Mesenchymal stem cell (in vitro differentiated cells and primary cell): ENCODE data around the gene RAB23.
A peak's percentile ranks its signal among the peaks of the same experiment; 100 is the strongest.

Source experiments
- DNase-seq: peaks from one replicate; pipeline ENCODE4 v3.0.0-alpha.2; 2013
- H2AFZ ChIP-seq: one replicate; pipeline ENCODE4 v1.6.1; 2013; ENCODE audit warnings: low read depth, mild to moderate bottlenecking, control low read depth, inconsistent platforms, low read length, moderate library complexity
- H2AK5ac ChIP-seq: 2 replicates; pipeline ENCODE4 v1.6.1; 2013; ENCODE audit warnings: low read length, moderate library complexity, mild to moderate bottlenecking, inconsistent platforms; ENCODE audit not compliant: severe bottlenecking
- H2BK120ac ChIP-seq: one replicate; pipeline ENCODE4 v1.6.1; 2013; ENCODE audit warnings: low read depth, mild to moderate bottlenecking, inconsistent platforms, low read length, moderate library complexity
- H2BK12ac ChIP-seq, 2 experiments: one replicate each; pipeline ENCODE4 v1.6.1; 2013; ENCODE audit warnings: inconsistent platforms in 2 of 2, low read length in 2 of 2, mild to moderate bottlenecking in 2 of 2, moderate library complexity in 2 of 2, control low read depth in 1 of 2
- H2BK15ac ChIP-seq: one replicate; pipeline ENCODE4 v1.6.1; 2013; ENCODE audit warnings: mild to moderate bottlenecking, low read depth, inconsistent platforms; ENCODE audit not compliant: poor library complexity, severe bottlenecking
- H2BK5ac ChIP-seq: 2 replicates; pipeline ENCODE4 v1.6.1; 2013; ENCODE audit warnings: low read depth, mild to moderate bottlenecking, low read length, control low read depth, inconsistent platforms; ENCODE audit not compliant: poor library complexity, severe bottlenecking
- H3K14ac ChIP-seq, 2 experiments: one replicate each; pipeline ENCODE4 v1.6.1; 2013; ENCODE audit warnings: inconsistent platforms in 2 of 2, low read length in 2 of 2, control low read depth in 1 of 2, mild to moderate bottlenecking in 1 of 2, moderate library complexity in 1 of 2
- H3K18ac ChIP-seq, 2 experiments: one replicate each; pipeline ENCODE4 v1.6.1; 2013; ENCODE audit warnings: inconsistent platforms in 2 of 2, low read length in 2 of 2, control low read depth in 1 of 2, low read depth in 1 of 2, mild to moderate bottlenecking in 1 of 2
- H3K23ac ChIP-seq, 2 experiments: one replicate each; pipeline ENCODE4 v1.6.1; 2013; ENCODE audit warnings: inconsistent platforms in 2 of 2, low read length in 2 of 2, mild to moderate bottlenecking in 2 of 2, moderate library complexity in 2 of 2, control low read depth in 1 of 2
- H3K27ac ChIP-seq: 2 replicates; pipeline ENCODE4 v1.5.1; 2013; ENCODE audit warnings: mild to moderate bottlenecking, moderate library complexity, low read length, control low read depth, inconsistent platforms; ENCODE audit not compliant: poor library complexity, severe bottlenecking
- H3K27me3 ChIP-seq, 2 experiments: 2 replicates each; pipeline versions ENCODE4 v1.6.1 to v1.7.0; 2013; ENCODE audit warnings: low read length in 2 of 2, mild to moderate bottlenecking in 2 of 2, moderate library complexity in 2 of 2, control low read depth in 1 of 2, inconsistent platforms in 1 of 2; ENCODE audit not compliant: control insufficient read depth in 1 of 2, insufficient read depth in 1 of 2
- H3K36me3 ChIP-seq, 2 experiments: 2 replicates each; pipeline versions ENCODE4 v1.6.1 to v1.7.0; 2013; ENCODE audit warnings: low read length in 2 of 2, control low read depth in 1 of 2, inconsistent platforms in 1 of 2, low read depth in 1 of 2, mild to moderate bottlenecking in 1 of 2; ENCODE audit not compliant: insufficient read depth in 2 of 2, control insufficient read depth in 1 of 2
- H3K4ac ChIP-seq, 2 experiments: one replicate each; pipeline ENCODE4 v1.6.1; 2013; ENCODE audit warnings: inconsistent platforms in 2 of 2, low read length in 2 of 2, mild to moderate bottlenecking in 2 of 2, moderate library complexity in 2 of 2, control low read depth in 1 of 2, low read depth in 1 of 2
- H3K4me1 ChIP-seq: 2 replicates; pipeline ENCODE4 v1.6.1; 2013; ENCODE audit warnings: low read depth, low read length, control low read depth; ENCODE audit not compliant: control insufficient read depth, insufficient read depth
- H3K4me2 ChIP-seq: 2 replicates; pipeline ENCODE4 v1.6.1; 2013; ENCODE audit warnings: low read length, mild to moderate bottlenecking, inconsistent platforms; ENCODE audit not compliant: poor library complexity, severe bottlenecking
- H3K4me3 ChIP-seq, 2 experiments: 2 replicates each; pipeline versions ENCODE4 v1.5.1 to v1.7.0; 2013; ENCODE audit warnings: low read length in 2 of 2, mild to moderate bottlenecking in 2 of 2, control low read depth in 1 of 2, low read depth in 1 of 2; ENCODE audit not compliant: insufficient read depth in 1 of 2
- H3K79me1 ChIP-seq: replicated peaks from 2 replicates; pipeline ENCODE4 v1.6.1; 2013; ENCODE audit warnings: mild to moderate bottlenecking, control low read depth, low read length, inconsistent platforms; ENCODE audit not compliant: poor library complexity, severe bottlenecking
- H3K9ac ChIP-seq: 2 replicates; pipeline ENCODE4 v1.7.0; 2013; ENCODE audit warnings: mild to moderate bottlenecking, low read length, moderate library complexity
- H3K9me3 ChIP-seq: 2 replicates; pipeline ENCODE4 v1.7.0; 2013; ENCODE audit warnings: mild to moderate bottlenecking, low read length; ENCODE audit not compliant: control insufficient read depth
- H4K8ac ChIP-seq: one replicate; pipeline ENCODE4 v1.6.1; 2013; ENCODE audit warnings: inconsistent platforms, mild to moderate bottlenecking, low read length, moderate library complexity
- H4K91ac ChIP-seq: one replicate; pipeline ENCODE4 v1.6.1; 2013; ENCODE audit warnings: mild to moderate bottlenecking, low read length, inconsistent platforms
- WGBS: methylation state at CpG from one replicate; pipeline ENCODE4 v1.1.7; 2013; ENCODE audit warnings: mixed read lengths; 5-methylcytosine and 5-hydroxymethylcytosine counted together

The RAB23 gene

GRCh38 chr6:57254055-57254717 lies 32.1 kb upstream of the RAB23 start:
- H3K9ac ChIP-seq: no peak overlapping the region
- H3K4me3 ChIP-seq: no peak overlapping the region
- no peak overlapping the region for H3K14ac ChIP-seq
- H2BK15ac ChIP-seq: peak overlapping the region; percentile 26
- H2BK120ac ChIP-seq: peak overlapping the region; percentile 2
- H3K23ac ChIP-seq: no peak overlapping the region
- no peak for DNase-seq
- H4K91ac ChIP-seq: no peak overlapping the region
- no peak overlapping the region for H4K8ac ChIP-seq
- peaks cover 3% of the 10 kb centered on the region for H3K4me1 ChIP-seq
- H2BK5ac ChIP-seq: peak overlapping the region; percentile 4
- H3K27me3 ChIP-seq: no peaks in the 10 kb centered on the region
- H2AFZ ChIP-seq: no peak overlapping the region
- H3K4ac ChIP-seq: no peak overlapping the region
- 72% methylated on average over 4 of the region's 4 CpGs for WGBS
- peak overlapping the region; percentile 92 for H3K27ac ChIP-seq
- no peaks in the 10 kb centered on the region for H3K9me3 ChIP-seq
- H3K79me1 ChIP-seq: no peaks in the 10 kb centered on the region
- peak overlapping the region; percentile 1 for H3K4me2 ChIP-seq
- peak overlapping the region in 1 of 2 experiments; percentile 11 for H3K18ac ChIP-seq
- no peaks in the 10 kb centered on the region for H3K36me3 ChIP-seq
- H2BK12ac ChIP-seq: no peak overlapping the region
- peak overlapping the region; percentile 87 for H2AK5ac ChIP-seq

- no peaks in the 10 kb centered on the region for H3K27me3 ChIP-seq
- no peak overlapping the region for H2BK15ac ChIP-seq
- H3K23ac ChIP-seq: no peak overlapping the region
- H3K36me3 ChIP-seq: no peaks in the 10 kb centered on the region
- DNase-seq: peak; percentile 57
- H2AK5ac ChIP-seq: no peak overlapping the region
- 0% methylated on average over 1 of the region's 1 CpG for WGBS
- H2BK120ac ChIP-seq: no peak overlapping the region
- H3K18ac ChIP-seq: no peak overlapping the region
- no peak overlapping the region for H3K14ac ChIP-seq
- no peak overlapping the region for H2BK5ac ChIP-seq
- H3K4me2 ChIP-seq: no peak overlapping the region
- no peak overlapping the region for H3K4me3 ChIP-seq
- H3K9me3 ChIP-seq: no peaks in the 10 kb centered on the region
- H3K27ac ChIP-seq: peak overlapping the region; percentile 72
- no peak overlapping the region for H4K91ac ChIP-seq
- H2AFZ ChIP-seq: no peak overlapping the region
- H4K8ac ChIP-seq: no peak overlapping the region
- peak overlapping the region; percentile 46 for H3K9ac ChIP-seq
- no peaks in the 10 kb centered on the region for H3K79me1 ChIP-seq
- no peak overlapping the region for H3K4ac ChIP-seq
- no peak overlapping the region for H2BK12ac ChIP-seq
- peaks cover 3% of the 10 kb centered on the region for H3K4me1 ChIP-seq
These were observed 30.9 kb upstream of the RAB23 start for GRCh38 chr6:57252975-57253374.

DNA sequence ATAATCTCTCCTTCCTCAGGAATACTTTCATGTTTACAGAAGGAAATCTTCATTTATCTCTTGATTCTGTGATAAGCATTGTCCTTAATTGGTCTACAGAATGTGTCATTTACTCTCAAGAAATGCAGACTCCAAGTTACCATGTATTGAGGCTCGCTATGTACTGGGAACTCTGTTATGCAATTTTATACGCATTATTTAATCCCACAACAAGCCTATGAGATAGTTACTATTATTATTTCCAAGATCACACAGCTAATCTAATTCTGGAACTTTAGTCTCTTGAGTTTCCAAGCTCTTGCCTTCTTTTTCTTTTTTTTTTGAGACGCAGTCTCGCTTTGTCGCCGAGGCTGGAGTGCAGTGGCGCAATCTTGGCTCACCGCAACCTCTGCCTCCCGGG lies 30.0 kb upstream of the RAB23 start:
- Histone ChIP-seq H3K27ac (no peak overlapping the region), H3K23ac (no peak overlapping the region), H3K79me1 (no peaks in the 10 kb centered on the region), H3K14ac (peak overlapping the region in 1 of 2 experiments; percentile 80), H3K36me3 (no peaks in the 10 kb centered on the region), H3K4me3 (no peak overlapping the region), H3K4me2 (no peak overlapping the region), H3K4me1 (peaks cover 3% of the 10 kb centered on the region), H4K91ac (peak overlapping the region; percentile 50), H2AK5ac (no peak overlapping the region), H2BK15ac (peak overlapping the region; percentile 69), H3K9ac (no peak overlapping the region), H2BK120ac (no peak overlapping the region), H3K18ac (peak overlapping the region in 1 of 2 experiments; percentile 33), H3K4ac (peak overlapping the region in 1 of 2 experiments; percentile 85), H2AFZ (no peak overlapping the region), H3K9me3 (no peaks in the 10 kb centered on the region), H2BK12ac (peak overlapping the region; percentile 71 to 95), H2BK5ac (no peak overlapping the region), H4K8ac (no peak overlapping the region), H3K27me3 (no peaks in the 10 kb centered on the region)
- WGBS: 99% methylated on average over 9 of the region's 9 CpGs
- no peak for DNase-seq

DNA sequence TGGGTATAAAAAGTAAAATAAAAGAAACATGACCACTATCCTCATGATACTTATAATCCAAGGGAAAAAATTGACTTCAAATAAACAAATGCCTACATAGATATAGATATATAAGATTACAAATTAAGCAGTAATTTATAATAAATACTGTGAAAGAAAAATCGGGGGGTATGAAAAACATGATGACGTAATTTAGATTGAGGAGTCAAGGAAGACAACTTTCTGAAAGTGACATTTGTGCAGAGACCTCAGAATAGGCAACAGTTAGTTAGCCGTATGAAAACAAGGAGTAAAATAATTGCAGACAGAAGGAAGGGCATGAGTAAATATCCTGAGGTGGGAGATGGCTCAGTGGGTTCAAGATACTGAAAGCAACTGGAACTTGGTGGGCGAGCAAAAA lies 28.2 kb upstream of the RAB23 start:
- Histone ChIP-seq H3K36me3 (no peaks in the 10 kb centered on the region), H2BK120ac (no peak overlapping the region), H3K18ac (no peak overlapping the region), H3K4ac (no peak overlapping the region), H3K79me1 (no peaks in the 10 kb centered on the region), H3K23ac (no peak overlapping the region), H3K4me3 (no peak overlapping the region), H4K91ac (no peak overlapping the region), H3K4me1 (peaks cover 3% of the 10 kb centered on the region), H4K8ac (no peak overlapping the region), H2BK15ac (no peak overlapping the region), H3K4me2 (no peak overlapping the region), H3K9me3 (no peaks in the 10 kb centered on the region), H2AK5ac (no peak overlapping the region), H2BK5ac (no peak overlapping the region), H3K9ac (no peak overlapping the region), H2AFZ (no peak overlapping the region), H3K27me3 (no peaks in the 10 kb centered on the region), H2BK12ac (no peak overlapping the region), H3K27ac (no peak overlapping the region), H3K14ac (no peak overlapping the region)
- DNase-seq: no peak
- WGBS: 92% methylated on average over 3 of the region's 4 CpGs
